OCI-LY7 (cell line): ENCODE results near the gene TMEM164. TPM values are rescaled to one million over a fixed set of nuclear protein-coding genes. Genes with fewer than 3 reads are reported as not detected.

ENCODE experiments used
- BruUV-seq: library from RNA; stranded (reverse); fragments of 400-500 nt; replicated peaks from 2 replicates; lab custom pipeline; 2021; lab: Mats Ljungman, UMichigan
- CTCF ChIA-PET: fragments of 300-600 bp; sonication (Branson Sonifier 250); formaldehyde crosslinking; loops from one replicate; lab custom pipeline; 2022; ENCODE audit warnings: antibody characterized with exemption; ENCODE audit not compliant: unreplicated experiment; lab: Charles Lee
- POLR2A ChIA-PET: fragments of 300-600 bp; sonication (Branson Sonifier 250); formaldehyde crosslinking; loops from one replicate; lab custom pipeline; 2022; ENCODE audit warnings: antibody characterized with exemption; lab: Charles Lee
- DNase-seq: peaks from one replicate; pipeline ENCODE4 v3.0.0-alpha.2; 2015; ENCODE audit warnings: low spot score
- H2AFZ ChIP-seq: fragments of 200-600 bp; sonication (generic), shearing (Covaris generic); 2 replicates; pipeline ENCODE4 v1.6.1; 2014; ENCODE audit warnings: mild to moderate bottlenecking, antibody characterized with exemption, low read length, moderate library complexity
- H3K27ac ChIP-seq: fragments of 200-600 bp; sonication (generic); 2 replicates; pipeline ENCODE4 v1.5.1; 2014; ENCODE audit warnings: mixed run types, low read depth, mild to moderate bottlenecking, moderate library complexity, low read length, inconsistent platforms; ENCODE audit not compliant: poor library complexity, severe bottlenecking
- H3K36me3 ChIP-seq: fragments of 200-600 bp; sonication (generic); 2 replicates; pipeline ENCODE4 v1.6.1; 2014; ENCODE audit warnings: mild to moderate bottlenecking, antibody characterized with exemption, low read length, moderate library complexity, mixed read lengths; ENCODE audit not compliant: insufficient read depth
- H3K4me1 ChIP-seq: fragments of 200-600 bp; sonication (generic); 2 replicates; pipeline ENCODE4 v1.5.1; 2014; ENCODE audit warnings: mild to moderate bottlenecking, low read length; ENCODE audit not compliant: insufficient read depth, poor library complexity, severe bottlenecking
- H3K4me2 ChIP-seq: fragments of 200-600 bp; sonication (generic); 2 replicates; pipeline ENCODE4 v1.6.1; 2014; ENCODE audit warnings: mild to moderate bottlenecking, low read length
- H3K4me3 ChIP-seq: fragments of 200-600 bp; sonication (generic); 2 replicates; pipeline ENCODE4 v1.5.1; 2014; ENCODE audit warnings: mild to moderate bottlenecking, low read depth, low read length; ENCODE audit not compliant: poor library complexity, severe bottlenecking
- H3K79me2 ChIP-seq: fragments of 200-600 bp; sonication (generic); 2 replicates; pipeline ENCODE4 v1.6.1; 2016; ENCODE audit warnings: low read depth, mild to moderate bottlenecking, low read length, moderate library complexity, mixed read lengths; ENCODE audit not compliant: insufficient read depth
- H3K9me2 ChIP-seq: fragments of 200-600 bp; sonication (generic); 2 replicates; pipeline ENCODE4 v1.6.1; 2016; ENCODE audit warnings: mild to moderate bottlenecking, low read length, mixed read lengths; ENCODE audit not compliant: insufficient read depth
- H3K9me3 ChIP-seq: fragments of 200-600 bp; sonication (generic); 2 replicates; pipeline ENCODE4 v1.6.1; 2014; ENCODE audit warnings: mild to moderate bottlenecking, mixed run types, low read length, mixed read lengths
- H4K20me1 ChIP-seq: fragments of 200-600 bp; sonication (generic); 2 replicates; pipeline ENCODE4 v1.6.1; 2014; ENCODE audit warnings: mild to moderate bottlenecking, antibody characterized with exemption, low read length, moderate library complexity, mixed read lengths; ENCODE audit not compliant: insufficient read depth
- EZH2phosphoT487 ChIP-seq: fragments of 200-600 bp; sonication (generic); IDR thresholded peaks from 2 replicates; pipeline ENCODE4 v1.6.1; 2018; ENCODE audit warnings: low read depth, borderline replicate concordance, mild to moderate bottlenecking, mixed run types, antibody characterized with exemption, low read length, moderate library complexity, mixed read lengths
- intact Hi-C: fragments of 100-400 bp; cut with micrococcal nuclease; formaldehyde crosslinking; loops from one replicate; pipeline ENCODE4 v1.10.0; 2022; ENCODE audit not compliant: unreplicated experiment
- total RNA-seq, 2 experiments: library from RNA; depleted of rRNA in 1 of 2; stranded (reverse); fragments of >200 nt in 1 of 2; shearing (Covaris generic) in 1 of 2; gene quantifications; 2 replicates each; pipeline ENCODE4 v1.2.3, GENCODE V29; 2014 to 2022
- TF ChIP-seq, protein P1 (sequence below): fragments of 200-600 bp; sonication (generic); conservative IDR thresholded peaks from 2 replicates; pipeline ENCODE4 v1.5.1; 2014; ENCODE audit warnings: mild to moderate bottlenecking, antibody characterized with exemption, low read length, moderate library complexity, mixed read lengths

TMEM164 gene
- total RNA-seq, 2 experiments from 2014 or later: 7.2 to 11.1 TPM

DNA sequence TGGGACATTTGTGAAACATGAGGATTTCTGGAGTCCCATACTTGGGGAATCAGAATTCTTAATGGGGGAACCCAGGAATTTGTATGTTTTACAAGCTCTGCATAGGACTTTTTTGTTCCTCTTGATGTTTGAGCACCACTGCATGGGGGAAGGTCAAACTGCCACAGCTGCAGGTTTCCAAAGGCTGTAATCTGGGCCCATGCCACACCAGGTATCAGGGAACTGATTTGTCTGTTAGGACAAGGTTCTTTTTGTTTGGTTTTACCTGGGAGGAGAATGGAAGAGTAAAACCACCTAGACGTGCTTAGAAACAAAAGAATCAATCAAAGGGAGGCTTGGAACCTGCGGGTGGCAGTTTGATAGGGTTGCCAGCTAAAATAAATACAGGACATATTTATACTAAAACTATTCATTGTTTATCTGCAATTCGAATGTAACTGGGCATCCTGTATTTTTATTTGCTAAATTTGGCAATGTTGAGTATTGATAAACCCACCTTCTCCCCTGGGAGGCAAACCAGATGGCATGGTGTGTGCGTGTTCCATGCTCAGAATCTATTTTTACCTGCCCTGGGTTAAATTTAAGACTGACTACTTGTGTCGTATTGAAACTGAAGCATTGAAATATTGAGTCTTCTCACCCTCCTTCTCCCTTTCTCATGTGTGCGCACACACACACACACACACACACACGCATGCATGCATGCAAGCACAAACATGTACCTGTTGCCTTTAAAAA is 63.7 kb downstream of the TMEM164 start:
- no TSS peak for BruUV-seq
- Histone ChIP-seq H3K9me3 (no peaks in the 10 kb centered on the region), H3K4me2 (no peak overlapping the region), H3K27ac (no peak overlapping the region), H4K20me1 (no peaks in the 10 kb centered on the region), H3K4me1 (no peaks in the 10 kb centered on the region), H3K9me2 (no peaks in the 10 kb centered on the region), H3K4me3 (no peak overlapping the region), H2AFZ (no peak overlapping the region), H3K79me2 (no peaks in the 10 kb centered on the region), H3K36me3 (no peaks in the 10 kb centered on the region)
- POLR2A ChIA-PET: interaction anchor here (0.8 to 0.9 kb wide), 2 partner anchors 23 to 743 kb away, joined by 3 to 4 read pairs; no protein-coding TSS in a partner anchor
- intact Hi-C loops: no loop called here
- CTCF ChIA-PET: no interaction called here
- no peak for DNase-seq
- TF ChIP-seq, protein P1, sequence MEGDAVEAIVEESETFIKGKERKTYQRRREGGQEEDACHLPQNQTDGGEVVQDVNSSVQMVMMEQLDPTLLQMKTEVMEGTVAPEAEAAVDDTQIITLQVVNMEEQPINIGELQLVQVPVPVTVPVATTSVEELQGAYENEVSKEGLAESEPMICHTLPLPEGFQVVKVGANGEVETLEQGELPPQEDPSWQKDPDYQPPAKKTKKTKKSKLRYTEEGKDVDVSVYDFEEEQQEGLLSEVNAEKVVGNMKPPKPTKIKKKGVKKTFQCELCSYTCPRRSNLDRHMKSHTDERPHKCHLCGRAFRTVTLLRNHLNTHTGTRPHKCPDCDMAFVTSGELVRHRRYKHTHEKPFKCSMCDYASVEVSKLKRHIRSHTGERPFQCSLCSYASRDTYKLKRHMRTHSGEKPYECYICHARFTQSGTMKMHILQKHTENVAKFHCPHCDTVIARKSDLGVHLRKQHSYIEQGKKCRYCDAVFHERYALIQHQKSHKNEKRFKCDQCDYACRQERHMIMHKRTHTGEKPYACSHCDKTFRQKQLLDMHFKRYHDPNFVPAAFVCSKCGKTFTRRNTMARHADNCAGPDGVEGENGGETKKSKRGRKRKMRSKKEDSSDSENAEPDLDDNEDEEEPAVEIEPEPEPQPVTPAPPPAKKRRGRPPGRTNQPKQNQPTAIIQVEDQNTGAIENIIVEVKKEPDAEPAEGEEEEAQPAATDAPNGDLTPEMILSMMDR: no peak

DNA sequence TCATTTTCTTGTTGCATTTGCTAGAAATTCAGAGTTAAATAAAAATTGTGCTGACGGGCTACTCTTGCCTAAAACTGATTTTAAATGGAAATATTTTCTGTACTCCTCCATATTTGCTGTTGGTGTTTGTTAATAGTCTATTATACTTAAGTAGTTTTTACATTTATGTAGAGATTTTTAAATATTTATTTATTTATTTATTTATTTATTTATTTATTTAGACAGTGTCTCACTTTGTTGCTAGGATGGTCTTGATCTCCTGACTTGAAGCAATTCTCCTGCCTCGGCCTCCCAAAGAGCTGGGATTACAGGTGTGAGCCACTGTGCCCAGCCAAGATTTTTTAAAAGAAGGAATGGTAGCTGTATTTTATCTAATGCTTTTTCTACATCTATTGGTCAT is 68.1 kb downstream of the TMEM164 start:
- Histone ChIP-seq H3K9me3 (no peaks in the 10 kb centered on the region), H3K4me2 (no peak overlapping the region), H3K9me2 (no peaks in the 10 kb centered on the region), H3K4me1 (no peaks in the 10 kb centered on the region), H4K20me1 (no peaks in the 10 kb centered on the region), H2AFZ (no peak overlapping the region), H3K27ac (no peak overlapping the region), H3K79me2 (no peaks in the 10 kb centered on the region), H3K36me3 (no peaks in the 10 kb centered on the region), H3K4me3 (no peak overlapping the region)
- ChIA-PET CTCF (no interaction called here), POLR2A (no interaction called here)
- intact Hi-C loops: no loop called here
- no TSS peak for BruUV-seq
- DNase-seq: no peak
- TF ChIP-seq, protein P1: no peak

DNA sequence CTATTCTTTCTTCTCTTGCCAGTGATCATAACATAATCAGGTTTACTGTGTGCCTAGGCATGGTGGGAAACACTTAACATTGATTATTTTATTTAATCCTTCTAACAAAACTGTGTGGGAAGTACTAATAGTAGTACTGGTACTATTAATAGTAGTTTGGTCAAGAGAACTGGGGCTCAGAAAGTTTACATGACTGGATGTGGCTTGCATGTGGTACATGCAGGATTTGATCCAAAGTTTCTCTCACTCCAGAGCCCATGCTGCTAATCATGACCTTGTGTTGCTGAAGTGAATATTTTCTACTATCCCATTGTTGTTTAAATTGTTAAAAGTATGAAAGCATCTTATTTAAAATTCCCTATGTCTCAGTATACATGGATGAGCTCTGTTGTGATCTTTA is 78.4 kb downstream of the TMEM164 start:
- POLR2A ChIA-PET: no interaction called here
- no peaks in the 10 kb centered on the region for H3K36me3 ChIP-seq
- no peaks in the 10 kb centered on the region for H3K9me3 ChIP-seq
- H4K20me1 ChIP-seq: no peaks in the 10 kb centered on the region
- no peak overlapping the region for H3K4me3 ChIP-seq
- H2AFZ ChIP-seq: no peak overlapping the region
- H3K9me2 ChIP-seq: no peaks in the 10 kb centered on the region
- intact Hi-C loops: no loop called here
- H3K4me2 ChIP-seq: no peak overlapping the region
- TF ChIP-seq EZH2phosphoT487: no peak
- TF ChIP-seq, protein P1: no peak
- H3K27ac ChIP-seq: no peak overlapping the region
- no peaks in the 10 kb centered on the region for H3K4me1 ChIP-seq
- H3K79me2 ChIP-seq: no peaks in the 10 kb centered on the region
- no TSS peak for BruUV-seq
- no peak for DNase-seq
- CTCF ChIA-PET: no interaction called here
